Thoracic aorta (tissue), 2 donors: ENCODE measurements around the gene TOP3A. TPM values are rescaled to one million over a fixed set of nuclear protein-coding genes. Genes with fewer than 3 reads are reported as not detected.
A peak's percentile ranks its signal among the peaks of the same experiment; 100 is the strongest.

Experiments
- ATAC-seq: fragments of 150-250 bp; one replicate; pipeline ENCODE4 v1.8.0; 2017; ENCODE audit warnings: low read depth; ENCODE audit not compliant: insufficient number of reproducible peaks, low FRiP score
- DNase-seq: peaks from one replicate; pipeline ENCODE4 v3.0.0-alpha.2; 2020; ENCODE audit warnings: low spot score
- H3K27ac ChIP-seq, 2 donors: fragments of 200-600 bp; sonication (generic); 1 replicate in 1 of 2; 2 replicates in 1 of 2; pipeline ENCODE4 v1.5.1; 2016; ENCODE audit warnings: mild to moderate bottlenecking in 2 of 2, moderate library complexity in 2 of 2
- H3K27me3 ChIP-seq: fragments of 200-600 bp; sonication (generic); replicated peaks from 2 replicates; pipeline ENCODE4 v1.6.0; 2016; ENCODE audit warnings: mild to moderate bottlenecking; ENCODE audit not compliant: insufficient read depth
- H3K36me3 ChIP-seq: fragments of 200-600 bp; sonication (generic); one replicate; pipeline ENCODE4 v1.5.1; 2016
- H3K4me1 ChIP-seq, 2 donors: fragments of 200-600 bp; sonication (generic); 1 replicate in 1 of 2; 2 replicates in 1 of 2; pipeline versions ENCODE4 v1.5.1 to v1.6.0; 2016; ENCODE audit warnings: low read depth in 2 of 2, mild to moderate bottlenecking in 1 of 2; ENCODE audit not compliant: control insufficient read depth in 1 of 2
- H3K4me3 ChIP-seq: fragments of 200-600 bp; sonication (generic); 2 replicates; pipeline ENCODE4 v1.5.1; 2016; ENCODE audit warnings: mild to moderate bottlenecking
- H3K9me3 ChIP-seq: fragments of 200-600 bp; sonication (generic); 2 replicates; pipeline ENCODE4 v1.5.1; 2016
- total RNA-seq, 2 donors: library from RNA; depleted of rRNA; stranded (reverse); fragments of >200 nt; gene quantifications; one replicate each; pipeline versions ENCODE4 v1.1.0 to v1.2.3, GENCODE V29; 2016
- TF ChIP-seq, protein P1 (sequence below): fragments of 200-600 bp; sonication (generic); IDR thresholded peaks from one replicate; pipeline ENCODE4 v1.5.1; 2019; ENCODE audit warnings: antibody characterized with exemption

The TOP3A gene
- total RNA-seq, 2 donors from 2014 or later: 33.4 to 54.6 TPM

DNA sequence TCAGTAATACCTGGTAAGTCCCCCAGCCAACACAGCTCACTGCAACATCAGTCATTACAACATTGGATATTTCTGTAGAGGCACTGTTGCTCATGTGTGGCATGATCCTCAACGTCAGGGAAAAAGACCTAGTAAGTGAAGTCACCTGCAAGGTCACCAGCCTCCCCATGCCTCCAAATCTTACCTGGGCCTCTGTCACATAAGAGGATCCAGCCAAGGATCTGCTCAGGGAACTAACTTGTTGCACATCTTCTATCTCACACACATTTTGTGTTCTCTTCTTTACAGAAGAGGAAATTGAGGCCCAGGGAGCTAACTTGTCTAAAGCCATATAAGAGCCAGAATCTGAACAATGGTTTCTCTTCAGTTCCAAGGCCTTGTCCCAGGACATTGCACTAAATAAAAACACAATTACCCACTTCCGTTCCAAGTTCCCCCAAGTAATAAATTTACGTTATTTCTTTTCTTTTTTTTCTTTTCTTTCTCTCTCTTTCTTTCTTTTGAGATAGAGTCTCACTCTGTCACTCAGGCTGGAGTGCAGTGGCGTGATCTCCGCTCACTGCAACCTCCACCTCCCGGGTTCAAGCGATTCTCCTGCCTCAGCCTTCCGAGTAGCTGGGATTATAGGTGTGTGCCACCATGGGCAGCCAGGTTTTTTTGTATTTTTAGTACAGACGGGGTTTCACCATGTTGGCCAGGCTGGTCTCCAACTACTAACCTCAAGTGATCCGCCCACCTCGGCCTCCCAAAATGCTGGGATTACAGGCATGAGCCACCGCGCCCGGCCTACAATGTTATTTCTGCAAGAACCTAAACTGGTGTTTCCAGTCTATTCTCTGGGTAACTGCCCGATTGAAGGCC is 47.3 kb upstream of the TOP3A start:
- ATAC-seq (no peak), DNase-seq (no peak)
- Histone ChIP-seq H3K27me3 (no peaks in the 10 kb centered on the region), H3K36me3 (no peaks in the 10 kb centered on the region), H3K4me3 (peak overlapping the region; percentile 78), H3K4me1 (peaks cover 5 to 18% of the 10 kb centered on the region in 2 donors), H3K27ac (peak overlapping the region; percentile 60 to 62), H3K9me3 (no peaks in the 10 kb centered on the region)
- TF ChIP-seq, protein P1, sequence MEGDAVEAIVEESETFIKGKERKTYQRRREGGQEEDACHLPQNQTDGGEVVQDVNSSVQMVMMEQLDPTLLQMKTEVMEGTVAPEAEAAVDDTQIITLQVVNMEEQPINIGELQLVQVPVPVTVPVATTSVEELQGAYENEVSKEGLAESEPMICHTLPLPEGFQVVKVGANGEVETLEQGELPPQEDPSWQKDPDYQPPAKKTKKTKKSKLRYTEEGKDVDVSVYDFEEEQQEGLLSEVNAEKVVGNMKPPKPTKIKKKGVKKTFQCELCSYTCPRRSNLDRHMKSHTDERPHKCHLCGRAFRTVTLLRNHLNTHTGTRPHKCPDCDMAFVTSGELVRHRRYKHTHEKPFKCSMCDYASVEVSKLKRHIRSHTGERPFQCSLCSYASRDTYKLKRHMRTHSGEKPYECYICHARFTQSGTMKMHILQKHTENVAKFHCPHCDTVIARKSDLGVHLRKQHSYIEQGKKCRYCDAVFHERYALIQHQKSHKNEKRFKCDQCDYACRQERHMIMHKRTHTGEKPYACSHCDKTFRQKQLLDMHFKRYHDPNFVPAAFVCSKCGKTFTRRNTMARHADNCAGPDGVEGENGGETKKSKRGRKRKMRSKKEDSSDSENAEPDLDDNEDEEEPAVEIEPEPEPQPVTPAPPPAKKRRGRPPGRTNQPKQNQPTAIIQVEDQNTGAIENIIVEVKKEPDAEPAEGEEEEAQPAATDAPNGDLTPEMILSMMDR: no peak

DNA sequence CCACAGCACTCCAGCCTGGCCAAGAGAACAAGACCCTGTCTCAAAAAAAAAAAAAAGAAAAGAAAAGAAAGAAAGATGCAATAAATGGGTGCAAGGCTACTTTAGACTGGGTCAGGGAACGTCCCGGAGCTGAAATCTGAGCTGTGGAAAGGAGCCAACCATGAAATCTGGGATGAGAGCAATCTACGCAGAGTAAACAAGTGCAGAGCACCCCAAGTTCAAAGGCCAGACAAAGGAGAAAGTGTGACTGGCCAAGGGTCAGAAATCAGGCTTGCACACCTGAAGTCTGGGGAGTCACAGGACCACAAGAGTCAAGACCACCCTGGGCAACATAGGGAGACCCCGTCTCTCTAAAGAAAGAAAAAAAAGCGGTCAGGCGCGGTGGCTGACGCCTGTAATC is 45.7 kb upstream of the TOP3A start:
- H3K27me3 ChIP-seq: no peaks in the 10 kb centered on the region
- TF ChIP-seq, protein P1: no peak

DNA sequence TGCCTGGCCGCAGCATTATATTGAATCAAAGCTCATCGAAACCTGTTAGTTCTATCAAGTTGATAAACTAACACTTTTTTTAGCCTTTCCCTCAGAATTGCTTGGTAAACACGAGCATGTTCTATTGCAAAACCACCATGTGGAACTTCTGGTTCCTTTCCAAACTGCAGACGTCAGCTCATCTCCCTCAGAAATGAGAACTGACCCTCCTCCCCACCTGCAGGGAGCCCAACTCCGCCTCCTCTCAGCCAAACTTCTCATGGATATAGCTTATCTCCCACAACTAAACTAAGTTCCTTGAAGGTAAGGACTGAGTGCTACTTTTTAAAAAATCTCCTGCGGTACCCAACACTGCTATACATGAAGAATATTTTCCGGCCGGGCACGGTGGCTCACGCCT is 41.8 kb upstream of the TOP3A start:
- no peaks in the 10 kb centered on the region for H3K9me3 ChIP-seq
- peaks cover 0 to 8% of the 10 kb centered on the region in 2 donors for H3K4me1 ChIP-seq
- TF ChIP-seq, protein P1: no peak
- ATAC-seq: no peak
- DNase-seq: no peak
- peaks cover 6% of the 10 kb centered on the region for H3K36me3 ChIP-seq
- H3K4me3 ChIP-seq: no peak overlapping the region
- no peak overlapping the region for H3K27ac ChIP-seq
- no peaks in the 10 kb centered on the region for H3K27me3 ChIP-seq

More for the DNA sequence above, 45.7 kb upstream of the TOP3A start:
- H3K9me3 ChIP-seq: no peaks in the 10 kb centered on the region
- H3K4me1 ChIP-seq: peaks cover 5 to 21% of the 10 kb centered on the region in 2 donors
- ATAC-seq: no peak
- no peaks in the 10 kb centered on the region for H3K36me3 ChIP-seq
- DNase-seq: no peak
- H3K27ac ChIP-seq: no peak overlapping the region
- no peak overlapping the region for H3K4me3 ChIP-seq

DNA sequence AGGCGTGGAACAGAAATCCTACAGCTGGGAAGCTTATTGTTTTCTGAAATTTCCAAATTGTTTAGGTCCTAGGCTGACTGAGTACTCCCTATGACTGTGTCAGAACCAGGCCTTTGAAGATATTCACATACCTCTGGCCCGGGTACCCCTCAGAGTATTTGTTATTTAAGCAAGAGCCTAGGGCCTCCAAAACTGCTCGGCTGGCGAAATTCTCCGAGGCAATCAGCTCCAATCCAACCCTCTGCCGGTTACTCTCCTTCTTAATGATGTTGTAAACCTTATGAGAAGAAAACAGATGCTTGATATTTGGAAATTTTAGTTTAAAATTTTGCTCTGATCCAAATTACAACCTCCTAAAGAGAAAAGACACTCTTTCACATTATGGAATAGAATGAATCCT is 38.7 kb upstream of the TOP3A start:
- DNase-seq (no peak), ATAC-seq (no peak)
- Histone ChIP-seq H3K27ac (no peak overlapping the region), H3K4me1 (peaks cover 0 to 8% of the 10 kb centered on the region in 2 donors), H3K27me3 (no peaks in the 10 kb centered on the region), H3K4me3 (no peak overlapping the region), H3K36me3 (peaks cover 10% of the 10 kb centered on the region), H3K9me3 (no peaks in the 10 kb centered on the region)
- TF ChIP-seq, protein P1: no peak

DNA sequence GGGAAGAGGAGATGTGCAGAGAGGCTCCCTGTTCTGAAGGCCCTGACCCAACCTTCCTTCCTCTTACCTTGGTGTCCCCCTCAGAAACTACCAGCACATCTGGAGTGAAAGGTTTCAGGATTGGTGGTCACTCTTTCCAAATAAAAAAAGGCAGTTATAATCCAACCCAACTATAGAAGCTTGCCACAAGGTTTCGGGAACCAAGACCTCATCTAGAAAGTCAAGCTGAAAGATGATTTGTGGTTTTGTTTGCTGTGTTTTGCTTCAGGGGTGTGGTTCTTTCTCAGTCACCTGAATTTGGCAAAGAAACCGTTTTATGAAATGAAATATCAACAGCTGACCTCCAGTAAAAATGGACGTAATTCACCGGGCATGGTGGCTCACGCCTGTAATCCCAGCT is 29.2 kb upstream of the TOP3A start:
- H3K9me3 ChIP-seq: no peaks in the 10 kb centered on the region
- H3K36me3 ChIP-seq: peaks cover 42% of the 10 kb centered on the region
- ATAC-seq: no peak
- TF ChIP-seq, protein P1: no peak
- H3K4me1 ChIP-seq: no peaks in the 10 kb centered on the region
- H3K27ac ChIP-seq: no peak overlapping the region
- DNase-seq: no peak
- no peak overlapping the region for H3K4me3 ChIP-seq
- H3K27me3 ChIP-seq: no peaks in the 10 kb centered on the region
